GM21717 (cell line): Measurements from ENCODE around the gene KLHL3.
A peak's percentile ranks its signal among the peaks of the same experiment; 100 is the strongest.
"Not testable (repeated sequence)": the region's sequence is repeated elsewhere in the genome, so short reads cannot be mapped to it uniquely, and the experiment has no call there.

ENCODE experiments used
- ATAC-seq: cut with Tn5 transposase; IDR thresholded peaks from one replicate; pipeline ENCODE4 v1.9.1; 2021; ENCODE audit warnings: mild to moderate bottlenecking, moderate library complexity; ENCODE audit not compliant: unreplicated experiment

Gene KLHL3

GRCh38 chr5:137669811-137670210 lies 66.1 kb downstream of the KLHL3 start:
- no peak for ATAC-seq

GRCh38 chr5:137668637-137669036 lies 67.3 kb downstream of the KLHL3 start:
- no peak for ATAC-seq

GRCh38 chr5:137667341-137667740 lies 68.5 kb downstream of the KLHL3 start:
- ATAC-seq = no peak

GRCh38 chr5:137666901-137667300 lies 69.0 kb downstream of the KLHL3 start:
- ATAC-seq = no peak

- ATAC-seq = peak; percentile 27
Measured at GRCh38 chr5:137666461-137666850, 69.4 kb downstream of the KLHL3 start.

- peak; percentile 100 for ATAC-seq
Measured at GRCh38 chr5:137665678-137666460, 70.0 kb downstream of the KLHL3 start.

GRCh38 chr5:137660349-137660817 lies 75.5 kb downstream of the KLHL3 start:
- peak; percentile 87 for ATAC-seq

GRCh38 chr5:137659209-137659608 lies 76.7 kb downstream of the KLHL3 start:
- ATAC-seq = no peak

GRCh38 chr5:137658324-137658723 lies 77.6 kb downstream of the KLHL3 start:
- no peak for ATAC-seq

- no peak for ATAC-seq
Measured at GRCh38 chr5:137657073-137657472, 78.8 kb downstream of the KLHL3 start.

- no peak for ATAC-seq
Measured at GRCh38 chr5:137656558-137656957, 79.3 kb downstream of the KLHL3 start.

GRCh38 chr5:137651022-137651421 lies 84.9 kb downstream of the KLHL3 start:
- no peak for ATAC-seq

GRCh38 chr5:137649228-137649935 lies 86.5 kb downstream of the KLHL3 start:
- no peak for ATAC-seq

- no peak for ATAC-seq
Measured at GRCh38 chr5:137648361-137648760, 87.5 kb downstream of the KLHL3 start.

- ATAC-seq = no peak
Measured at GRCh38 chr5:137647401-137647800, 88.5 kb downstream of the KLHL3 start.

- ATAC-seq = no peak
Measured at GRCh38 chr5:137646761-137647160, 89.1 kb downstream of the KLHL3 start.

- ATAC-seq = not testable (repeated sequence)
Measured at GRCh38 chr5:137643081-137643480, 92.8 kb downstream of the KLHL3 start.

- ATAC-seq = no peak
Measured at GRCh38 chr5:137642091-137642490, 93.8 kb downstream of the KLHL3 start.

- no peak for ATAC-seq
Measured at GRCh38 chr5:137641148-137641547, 94.7 kb downstream of the KLHL3 start.

- ATAC-seq = no peak
Measured at GRCh38 chr5:137639645-137640044, 96.2 kb downstream of the KLHL3 start.

GRCh38 chr5:137638841-137639240 lies 97.0 kb downstream of the KLHL3 start:
- ATAC-seq = no peak
